ENCODE data around the gene KLHL26.

The KLHL26 gene

DNA sequence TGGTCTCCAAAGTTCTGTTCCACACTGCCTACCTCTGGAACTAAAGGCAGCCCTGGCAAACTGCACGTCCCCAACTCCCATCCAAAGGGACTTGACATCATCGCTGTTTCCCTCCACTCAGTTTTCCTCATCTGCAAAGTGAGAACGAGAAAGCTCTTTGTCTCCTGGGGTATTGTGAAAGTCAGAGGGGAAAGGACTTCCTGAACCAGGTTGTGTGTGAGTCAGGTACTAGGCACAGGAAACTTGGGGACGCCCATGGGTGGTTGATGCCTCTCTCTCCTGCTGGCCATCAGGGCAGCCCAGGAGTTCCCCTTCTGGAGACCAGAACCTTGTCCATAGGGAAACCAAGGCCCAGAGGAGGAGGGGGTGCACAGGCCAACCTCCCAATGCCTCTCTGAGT lies 35.0 kb upstream of the KLHL26 start:
- no peak for DNase-seq

DNA sequence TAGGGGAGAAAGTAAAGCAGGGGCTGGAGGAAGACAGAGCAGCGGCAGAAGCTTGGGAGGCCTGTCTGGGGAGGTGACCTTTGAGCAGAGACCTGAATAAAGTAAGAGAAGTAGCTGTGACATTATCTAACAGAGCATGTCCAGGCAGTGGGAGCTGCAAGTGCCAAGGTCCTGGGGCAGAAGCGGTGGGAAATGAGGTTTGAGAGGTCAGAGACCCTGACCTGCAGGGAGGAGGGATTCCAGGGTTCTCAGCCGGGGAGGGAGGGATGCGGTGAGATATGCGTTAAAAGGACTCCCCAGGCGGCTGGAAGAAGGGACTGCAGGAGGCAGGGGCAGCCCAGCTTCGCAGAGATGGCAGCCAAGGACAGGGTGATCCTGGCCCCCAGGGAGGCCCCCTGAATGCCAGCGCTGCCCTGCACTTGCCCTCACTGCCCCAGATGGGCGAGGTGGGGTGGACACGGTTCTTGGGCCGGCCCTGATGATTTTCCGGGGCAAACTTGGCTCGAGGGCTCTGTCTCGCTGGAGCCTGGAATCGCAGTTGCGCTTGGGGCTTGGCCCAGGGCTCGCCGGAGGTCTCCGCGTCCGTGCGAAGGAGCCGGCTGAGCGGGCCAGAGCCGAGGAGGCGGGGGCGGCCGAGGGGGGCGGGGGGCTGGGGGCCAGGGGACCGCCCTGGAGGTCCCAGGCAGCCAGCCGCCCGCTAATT lies 33.4 kb upstream of the KLHL26 start:
- DNase-seq, result no peak

DNA sequence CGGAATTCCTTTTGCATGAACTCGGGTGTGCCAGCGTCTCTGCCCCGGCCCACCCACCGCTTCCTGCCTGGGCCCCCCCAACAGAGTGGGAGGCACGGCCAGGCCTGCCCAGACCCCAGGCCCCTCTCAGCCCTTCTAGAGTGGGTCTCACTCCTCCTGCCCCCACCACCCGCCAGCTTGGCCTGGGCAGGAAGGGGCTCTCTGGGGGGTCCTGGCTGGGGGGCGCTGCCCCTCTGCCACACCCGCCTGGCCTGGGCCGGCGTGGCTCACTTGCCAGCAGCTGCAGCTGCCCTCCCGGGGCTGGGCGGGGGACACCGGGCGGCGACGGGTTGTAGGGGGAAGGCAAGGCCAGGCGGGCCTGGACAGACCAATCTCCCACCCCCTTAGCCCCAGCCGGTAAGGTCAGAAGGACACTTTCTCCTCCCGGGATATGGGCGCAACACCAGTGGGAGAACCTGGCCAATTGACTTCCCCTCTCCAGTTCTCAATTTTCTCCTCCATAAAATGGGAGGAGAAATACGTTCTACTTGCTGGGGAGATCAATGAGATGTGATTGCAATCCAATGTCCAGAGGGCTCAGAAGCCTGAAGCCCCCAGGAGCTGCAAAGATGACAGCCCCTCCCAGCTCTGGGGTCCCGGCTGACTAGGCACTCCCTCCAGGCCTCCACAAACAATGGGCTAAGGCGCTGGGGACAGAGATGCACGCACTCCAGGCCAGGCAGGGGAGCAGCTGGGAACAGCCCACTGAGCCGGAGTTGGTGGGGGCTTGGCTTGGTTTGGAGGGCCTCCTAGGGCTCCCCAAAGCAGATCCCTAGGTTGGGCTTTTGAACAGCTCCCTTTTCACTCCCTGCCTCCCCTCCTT lies 32.6 kb upstream of the KLHL26 start:
- DNase-seq, result no peak

DNA sequence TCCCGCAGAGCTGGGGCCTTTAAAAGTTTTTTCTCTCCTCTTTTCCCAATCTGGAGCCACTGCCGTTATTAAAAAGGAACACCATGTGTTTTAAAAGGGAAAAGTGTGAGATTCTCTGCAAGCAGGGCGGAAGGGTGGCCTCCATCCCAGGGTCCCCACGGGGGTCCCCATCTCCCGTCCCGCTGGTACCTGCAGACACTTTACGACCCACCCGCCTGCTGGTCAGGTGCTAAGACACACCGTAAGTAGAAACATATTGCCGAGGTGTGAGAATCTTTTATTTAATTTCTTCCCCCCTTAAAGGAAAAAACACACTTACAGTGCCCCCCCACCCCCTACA lies 32.0 kb upstream of the KLHL26 start:
- no peak for DNase-seq

DNA sequence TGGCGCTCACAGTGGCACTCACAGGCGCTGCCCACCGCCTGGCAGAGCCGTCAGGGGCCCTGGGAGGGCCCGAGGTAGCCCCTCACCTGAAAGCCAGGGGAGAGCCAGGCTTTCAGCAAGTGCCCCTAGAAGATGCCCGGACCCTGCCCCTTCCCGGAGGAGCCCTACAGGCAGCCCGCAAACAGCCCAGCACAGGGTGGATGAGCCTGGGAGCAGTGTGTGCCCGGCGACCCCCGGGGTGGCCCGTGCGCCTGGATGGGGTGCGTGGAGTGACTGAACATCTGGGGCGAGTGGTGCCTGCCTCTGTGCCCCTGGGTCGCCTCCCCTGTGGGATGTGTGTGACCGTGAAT lies 31.7 kb upstream of the KLHL26 start:
- DNase-seq, result no peak

DNA sequence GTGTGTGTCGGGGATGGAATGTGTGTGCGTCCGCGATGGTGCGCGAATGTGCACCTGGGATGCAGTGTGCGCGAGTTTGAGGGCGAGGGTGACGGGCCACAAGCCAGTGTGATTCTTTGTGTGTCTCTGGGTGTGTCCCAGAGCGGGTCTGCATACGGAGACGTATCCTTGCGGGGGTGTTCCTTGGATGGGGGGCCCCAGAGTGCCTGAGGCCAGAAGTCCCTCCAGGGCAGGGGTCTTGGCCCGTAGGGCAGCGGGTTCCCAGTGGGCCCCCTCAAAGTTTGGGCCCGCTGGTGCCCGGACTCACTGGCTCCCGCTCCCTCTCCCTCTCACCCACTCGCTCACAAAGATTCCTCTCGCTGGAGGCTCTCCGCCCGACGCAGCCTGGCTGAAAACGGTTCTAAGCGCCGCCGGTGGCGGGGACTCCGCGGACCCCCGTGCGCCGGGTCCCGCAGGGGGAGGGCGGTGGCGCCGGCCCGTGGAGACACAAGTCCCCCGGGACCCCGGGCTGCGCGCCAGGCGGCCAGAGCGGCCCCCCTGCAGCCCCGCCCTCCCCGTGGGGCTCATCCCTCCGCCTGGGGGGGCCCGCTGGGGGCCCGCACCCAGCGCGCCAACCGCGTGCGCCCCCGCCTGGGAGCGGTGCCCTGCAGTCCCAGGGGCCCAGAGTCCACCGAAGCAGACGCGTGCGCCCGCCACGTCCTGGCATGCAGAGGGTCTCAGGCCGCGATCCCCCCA lies 31.1 kb upstream of the KLHL26 start:
- no peak for DNase-seq

DNA sequence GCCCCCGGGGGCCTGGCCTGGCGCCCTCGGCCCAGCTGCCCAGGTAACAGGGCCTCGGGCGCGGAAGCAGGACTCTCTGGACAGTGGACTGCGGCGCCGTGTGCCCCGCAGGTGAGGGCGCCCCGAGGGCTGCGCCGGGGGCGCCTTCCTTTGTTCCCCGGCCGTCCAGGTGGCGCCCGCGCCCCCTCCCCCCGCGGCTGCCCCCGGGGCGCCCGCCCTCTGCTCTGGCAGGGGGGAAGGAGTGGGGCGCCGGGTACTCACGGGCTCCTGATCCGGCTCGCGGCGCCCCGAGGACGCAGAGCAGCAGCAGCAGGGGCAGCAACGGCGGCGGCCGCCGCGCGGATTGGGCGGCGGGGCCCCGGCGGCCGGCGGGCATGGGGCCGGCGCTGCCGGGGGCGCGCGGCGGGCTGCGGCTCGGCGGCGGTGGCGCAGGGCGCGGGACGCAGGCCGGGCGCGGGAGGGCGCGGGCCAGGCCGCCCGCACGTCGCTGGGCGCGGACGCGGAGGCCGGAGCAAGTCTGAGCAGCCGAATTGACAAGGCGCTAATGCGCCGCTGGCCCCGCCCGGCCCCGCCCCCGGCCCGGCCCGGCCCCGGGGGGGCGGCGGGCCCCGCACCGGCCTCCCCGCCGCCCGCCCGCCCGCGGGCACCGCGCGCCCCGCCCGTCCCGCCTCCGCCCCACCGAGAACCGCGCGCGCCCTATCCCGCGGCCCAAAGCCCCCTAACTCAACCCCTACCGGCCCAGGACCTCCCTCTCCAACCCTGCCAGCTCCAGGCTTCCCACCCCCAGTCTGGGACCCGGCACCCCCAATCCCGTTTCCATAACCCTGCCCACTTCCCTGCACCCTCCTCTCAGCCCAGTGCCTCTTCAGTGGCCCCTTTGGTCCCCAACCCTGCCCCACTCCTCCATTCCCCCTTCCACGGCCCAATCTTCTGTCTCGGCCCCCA lies 30.3 kb upstream of the KLHL26 start, which contains the start of gene CRLF1:
CRLF1 (minus strand) TSS at position 519 of the 945 bp plus-strand sequence; CDS start at position 376, 143 bp downstream.
- DNase-seq, result no peak

DNA sequence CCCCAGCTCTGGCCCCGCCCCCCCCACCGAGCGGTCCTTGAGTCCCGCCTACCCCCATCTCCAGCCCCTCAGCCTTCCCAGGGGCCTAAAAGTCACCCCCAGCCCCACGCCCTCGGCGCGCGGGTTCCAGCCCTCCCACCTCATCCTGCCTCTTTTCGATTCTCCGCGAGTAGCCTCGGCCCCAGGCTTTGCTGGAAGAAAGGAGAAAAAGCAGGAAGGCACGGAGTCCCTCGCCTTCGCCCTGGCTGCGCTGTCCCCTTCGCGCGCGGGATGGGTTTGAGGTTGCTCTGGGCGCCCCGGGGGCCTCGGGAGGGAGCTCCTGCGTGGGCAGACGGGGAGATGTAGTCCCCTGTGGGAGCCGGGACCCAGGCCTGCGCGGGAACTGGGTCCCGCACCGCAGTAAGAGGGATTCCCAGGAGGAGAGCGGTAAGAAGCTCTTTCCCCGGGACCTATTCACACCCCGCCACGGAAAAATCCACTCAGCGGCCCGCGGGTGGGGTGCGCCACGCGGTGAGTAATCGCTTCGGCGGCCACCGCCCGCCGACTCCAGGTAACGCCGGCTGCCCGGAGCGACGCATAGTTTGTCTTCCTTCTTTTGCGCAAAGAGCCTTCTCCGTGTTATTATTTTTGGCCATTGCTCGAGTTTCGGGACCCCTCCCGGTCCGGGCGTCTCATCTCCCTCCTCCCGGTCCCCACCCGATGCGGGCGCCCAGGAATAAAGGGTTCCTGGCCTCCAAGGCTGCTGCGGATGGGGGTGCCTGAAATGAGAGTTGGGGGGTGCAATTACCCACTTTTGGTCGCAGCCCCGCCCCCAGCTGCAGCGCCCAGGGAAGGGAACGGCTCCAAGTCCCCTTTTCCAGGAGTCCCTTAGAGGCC lies 29.4 kb upstream of the KLHL26 start:
- no peak for DNase-seq

DNA sequence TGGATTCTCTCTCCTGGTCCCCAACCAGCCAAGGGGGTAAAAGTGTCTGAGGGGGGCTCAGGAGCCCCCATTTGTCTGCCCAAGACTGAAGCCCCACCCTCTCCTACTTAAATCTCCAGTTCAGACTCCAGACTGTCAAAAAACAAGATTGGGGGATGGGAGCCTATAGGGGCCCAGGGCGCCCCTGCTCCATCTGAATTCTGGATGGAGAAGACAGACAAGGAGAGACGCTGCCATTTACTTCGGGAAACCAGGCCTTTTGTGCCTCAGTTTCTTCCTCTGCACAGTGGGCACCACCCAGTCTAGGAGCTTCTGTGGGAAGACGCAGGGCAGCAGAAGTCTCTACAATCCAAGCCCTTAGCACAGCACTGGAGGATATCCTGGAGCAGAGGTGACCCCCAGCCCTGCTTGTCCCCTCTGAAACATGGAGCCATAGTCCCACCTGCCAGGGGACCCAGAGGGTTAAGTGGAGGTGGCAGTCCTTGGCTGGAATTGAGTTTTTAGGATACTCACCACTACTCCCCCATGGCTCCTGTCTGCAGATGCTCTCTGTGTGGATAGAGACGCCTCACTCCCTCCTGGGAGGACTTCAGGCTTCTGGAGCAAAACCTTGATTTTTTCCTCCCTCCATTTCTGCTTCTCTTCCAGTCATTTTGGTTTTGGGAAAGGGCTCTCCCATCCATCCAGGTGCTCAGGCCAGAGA lies 28.6 kb upstream of the KLHL26 start:
- no peak for DNase-seq

DNA sequence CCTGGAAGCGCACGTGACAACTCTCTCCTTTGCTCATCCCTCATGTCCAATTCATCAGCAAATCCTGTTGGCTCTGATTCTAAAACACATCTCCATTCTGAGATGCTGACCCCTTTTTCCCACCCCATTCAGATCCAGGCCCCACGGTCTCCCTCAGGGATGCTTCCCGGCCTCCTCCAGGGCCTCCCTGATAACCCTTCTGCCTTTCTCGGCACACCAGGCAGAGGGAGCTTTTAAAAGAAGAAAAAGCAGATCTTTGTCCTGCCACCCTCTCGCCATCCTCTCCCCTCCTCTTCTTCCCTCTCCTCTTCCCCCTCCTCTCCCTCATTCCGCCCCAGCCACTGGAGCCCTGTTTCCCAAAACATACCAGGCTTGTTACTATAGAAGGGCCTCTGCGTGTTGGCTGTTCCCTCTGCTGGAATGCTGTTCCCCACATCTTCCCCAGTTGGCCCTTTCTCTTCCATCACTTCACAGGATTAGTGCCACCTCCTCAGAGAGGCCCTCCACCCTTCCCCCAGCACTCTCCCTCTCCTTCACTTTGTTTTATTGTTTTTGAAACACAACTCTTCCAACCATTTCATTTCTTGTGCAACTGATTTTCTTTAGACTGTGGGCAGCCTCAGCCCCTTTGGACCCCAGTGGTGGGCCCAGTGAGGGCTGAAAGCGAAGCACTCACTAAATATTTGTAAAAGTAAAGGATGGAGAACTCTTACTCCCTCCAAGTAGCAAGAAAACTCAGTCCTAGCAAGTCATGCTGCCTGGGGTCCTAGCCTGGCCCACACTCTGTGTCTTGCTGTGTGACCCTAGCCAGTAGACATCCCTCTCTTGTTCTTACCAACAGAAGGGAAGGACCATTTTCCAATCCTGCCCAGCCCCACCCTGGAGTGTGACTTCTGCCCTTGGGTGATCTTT lies 27.8 kb upstream of the KLHL26 start:
- DNase-seq, result no peak

DNA sequence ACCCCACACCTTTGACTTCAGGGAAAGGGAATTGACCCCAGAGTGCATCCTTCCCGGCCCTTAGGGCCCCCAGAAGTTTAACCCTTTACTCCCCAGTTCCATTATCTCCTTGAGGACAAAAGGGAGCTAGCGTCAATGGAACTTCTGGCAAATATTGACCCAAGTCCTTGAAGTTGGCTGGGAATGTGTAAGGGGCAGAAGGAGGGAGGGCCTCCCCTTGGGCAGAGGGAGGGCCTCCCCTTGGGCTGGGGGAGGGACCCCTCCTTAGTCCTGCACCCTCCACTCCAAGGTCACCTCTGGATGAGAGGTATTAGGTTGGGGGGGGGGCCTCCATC lies 27.1 kb upstream of the KLHL26 start:
- no peak for DNase-seq

DNA sequence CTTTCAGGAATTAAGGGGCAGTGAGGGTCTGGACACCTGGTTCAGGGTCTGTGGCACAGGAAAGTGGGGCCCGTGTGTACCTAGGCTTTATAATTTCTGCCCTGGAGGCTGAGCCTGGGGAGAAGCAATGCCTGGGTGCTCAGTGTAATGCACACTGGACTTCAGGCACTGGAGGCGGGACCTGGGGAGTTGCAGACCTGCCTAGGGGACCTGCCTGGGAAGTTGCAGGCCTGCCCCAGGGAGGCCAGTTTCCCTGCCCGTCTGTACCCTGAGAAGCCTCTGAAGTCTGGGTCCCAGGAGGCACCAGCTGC lies 26.6 kb upstream of the KLHL26 start:
- no peak for DNase-seq

DNA sequence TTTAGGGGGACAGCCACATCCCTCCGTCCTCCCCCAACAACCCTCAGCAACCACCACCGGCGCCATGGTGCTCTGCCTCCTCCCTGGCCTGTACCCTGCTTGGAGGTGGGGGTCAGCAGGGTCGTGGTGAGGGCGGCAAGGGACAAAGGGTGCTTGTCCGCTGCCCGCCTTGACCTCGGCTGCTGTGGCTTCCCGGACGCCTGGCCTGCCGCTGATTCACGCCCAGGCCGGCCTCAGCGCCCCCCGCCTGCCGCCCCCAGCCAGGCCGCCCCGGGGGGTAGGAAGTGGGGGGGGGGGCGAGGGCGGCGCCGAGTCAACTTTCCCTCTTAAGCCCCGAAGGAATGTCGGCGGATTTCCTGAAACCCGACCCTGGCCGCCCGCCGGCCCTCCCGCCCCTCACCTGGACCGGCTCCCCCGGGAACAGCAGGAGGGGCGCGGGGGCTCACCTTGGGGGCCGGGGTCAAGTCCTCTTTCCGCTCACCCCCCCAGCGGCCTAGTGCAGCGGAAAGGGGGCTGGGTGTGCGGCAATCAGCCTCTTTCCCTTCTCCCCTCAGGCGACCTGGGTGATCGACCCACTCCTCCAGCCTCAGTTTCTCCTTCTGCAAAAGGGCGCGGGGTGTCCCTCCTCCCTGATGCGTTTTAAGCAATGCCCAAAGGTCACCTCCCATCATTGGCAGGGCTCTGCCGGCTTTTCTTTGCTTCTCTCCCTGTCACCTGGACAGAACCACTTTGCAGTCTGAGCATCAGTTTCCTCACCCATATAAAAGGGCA lies 26.1 kb upstream of the KLHL26 start:
- DNase-seq, result no peak

DNA sequence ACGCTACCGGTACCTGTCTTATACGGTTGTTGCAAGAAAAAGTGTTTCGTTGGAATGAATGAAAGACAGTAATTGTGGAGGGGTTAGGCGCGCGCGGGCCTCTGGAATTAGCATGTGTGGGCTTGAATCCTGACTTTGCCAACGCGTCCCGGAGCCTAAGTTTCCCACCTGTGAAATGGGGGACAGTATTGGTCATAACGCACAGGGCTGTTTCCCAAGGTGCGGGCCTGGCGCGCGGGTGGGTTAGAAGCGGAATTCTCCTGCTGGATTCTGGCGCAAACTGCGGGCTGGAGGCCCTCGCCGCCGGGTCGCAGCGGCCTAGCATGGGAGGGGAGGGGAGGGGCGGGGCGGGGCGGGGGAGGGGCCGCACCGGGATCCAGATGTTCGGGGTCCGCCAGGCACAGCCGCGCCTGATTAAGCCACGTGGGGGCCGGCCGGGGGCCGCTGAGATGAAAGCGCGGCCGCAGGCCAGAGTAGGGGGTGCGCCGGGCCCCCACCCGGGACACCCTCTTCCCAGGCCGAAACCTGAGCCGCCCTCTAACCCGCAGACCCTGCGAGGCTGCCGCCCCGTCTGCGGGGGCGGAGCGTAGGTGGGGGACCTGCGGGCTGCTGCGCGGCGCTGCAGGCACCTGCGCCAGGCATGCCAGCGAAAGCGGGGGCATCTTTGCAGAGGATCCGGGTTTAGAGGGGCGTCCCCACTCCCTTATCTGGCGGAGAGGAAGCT lies 25.3 kb upstream of the KLHL26 start:
- no peak for DNase-seq

DNA sequence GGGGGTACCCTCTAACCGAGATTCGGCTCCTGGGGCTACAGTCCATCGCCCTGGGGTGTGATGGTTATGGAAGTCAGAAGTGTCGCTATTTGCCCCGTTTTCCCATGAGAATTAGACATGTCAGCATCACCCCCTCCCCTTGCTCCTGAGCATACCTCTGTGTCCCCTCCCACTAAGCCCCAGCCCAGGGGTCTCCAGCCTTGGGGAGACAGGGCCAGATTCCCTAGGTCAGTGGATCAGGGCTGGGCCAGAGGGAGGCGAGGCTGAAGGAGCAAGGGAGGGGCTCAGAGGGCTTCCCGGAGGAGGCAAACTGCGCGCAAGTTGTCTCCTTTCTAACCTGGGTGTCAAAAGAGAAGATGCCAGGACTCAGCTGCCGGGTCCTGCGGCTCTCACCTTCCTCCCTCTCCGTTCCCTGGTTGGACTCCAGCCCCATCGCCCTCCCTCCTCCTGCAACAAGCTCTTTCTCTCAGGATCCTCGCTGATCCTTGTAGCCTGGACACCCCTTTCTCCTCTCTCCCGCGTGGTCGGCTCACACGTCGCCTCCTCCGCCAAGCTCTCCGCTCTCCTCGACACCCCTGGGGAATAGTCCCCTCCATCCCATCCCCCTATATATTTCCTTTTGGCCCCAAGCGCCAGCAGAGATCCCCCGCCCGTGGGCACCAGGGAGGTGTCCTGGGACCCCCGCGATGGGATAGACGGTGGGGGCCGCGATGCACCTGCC lies 24.6 kb upstream of the KLHL26 start:
- DNase-seq, result no peak

DNA sequence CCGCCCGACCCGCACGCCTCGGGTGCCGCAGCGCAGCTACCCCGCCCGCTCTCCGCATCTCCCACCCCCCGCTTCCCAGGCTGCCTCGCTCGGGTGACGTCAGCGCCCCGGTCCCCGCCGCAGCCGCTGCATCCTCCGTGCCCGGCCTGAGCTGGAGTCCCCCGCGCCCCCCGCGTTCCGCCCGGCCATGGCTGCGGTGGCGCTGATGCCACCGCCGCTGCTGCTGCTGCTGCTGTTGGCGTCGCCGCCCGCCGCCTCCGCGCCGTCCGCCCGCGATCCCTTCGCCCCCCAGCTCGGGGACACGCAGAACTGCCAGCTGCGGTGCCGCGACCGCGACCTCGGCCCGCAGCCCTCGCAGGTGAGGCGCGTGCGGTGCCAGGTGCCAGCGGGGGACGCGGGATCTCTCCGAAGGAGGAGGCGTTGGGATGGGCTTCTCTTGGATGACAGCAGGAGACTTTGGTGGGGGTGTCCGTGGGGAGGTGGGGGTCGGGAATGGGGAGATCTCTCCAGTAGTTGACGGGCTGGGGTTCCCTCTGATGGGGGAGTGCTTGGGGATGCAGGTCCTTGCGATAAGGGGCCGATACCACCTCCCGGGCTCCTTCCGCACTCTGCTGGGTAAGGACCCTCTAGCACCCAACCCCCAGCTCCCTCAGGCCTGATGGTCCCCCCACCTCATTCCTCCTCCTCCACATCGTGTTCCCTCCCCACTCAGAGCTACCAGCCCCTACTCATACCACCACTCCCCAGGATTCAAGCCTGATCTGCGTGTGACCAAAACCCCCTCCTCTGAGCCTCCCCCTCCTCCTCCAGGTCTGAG lies 23.8 kb upstream of the KLHL26 start, which contains the start of gene TMEM59L:
TMEM59L (plus strand) TSS at position 99 of the 817 bp plus-strand sequence; CDS start at position 188, 89 bp downstream.
- DNase-seq, result no peak
